Measurements from ENCODE around the gene PRR9. TPM values are rescaled to one million over a fixed set of nuclear protein-coding genes. Genes with fewer than 3 reads are reported as not detected.

PRR9 gene
- 1.3 and 2.0 TPM in 2 replicates for total RNA-seq (2014; rRNA removed; shearing (Covaris generic))
- polyA plus RNA-seq (2015; cell fraction: cytosol; rRNA removed), result 0.33 and 0.41 TPM in 2 replicates
- 0.27 TPM in 1 of 2 replicates, not detected in the other for polyA plus RNA-seq (2015; cell fraction: nucleus; rRNA removed)

- peak; percentile 73 for DNase-seq (ENCODE audit: low read depth)
Observed at GRCh38 chr1:153217212-153217611, at the start of gene PRR9. PRR9 (plus strand) TSS chr1:153217584; CDS start chr1:153218145, 561 bp downstream.

- DNase-seq (ENCODE audit: low read depth), result no peak
Observed at GRCh38 chr1:153168686-153169085, 48.7 kb upstream of the PRR9 start.

GRCh38 chr1:153174624-153175023 is 42.8 kb upstream of the PRR9 start:
- no peak for DNase-seq (ENCODE audit: low read depth)

- DNase-seq (ENCODE audit: low read depth), result no peak
Observed at GRCh38 chr1:153178922-153179321, 38.5 kb upstream of the PRR9 start.

GRCh38 chr1:153180556-153180955 is 36.8 kb upstream of the PRR9 start:
- no peak for DNase-seq (ENCODE audit: low read depth)

- peak; percentile 54 for DNase-seq (ENCODE audit: low read depth)
Observed at GRCh38 chr1:153188301-153188700, 29.1 kb upstream of the PRR9 start.

- no peak for DNase-seq (ENCODE audit: low read depth)
Observed at GRCh38 chr1:153190373-153190772, 27.0 kb upstream of the PRR9 start.

- no peak for DNase-seq (ENCODE audit: low read depth)
Observed at GRCh38 chr1:153192697-153193096, 24.7 kb upstream of the PRR9 start.

GRCh38 chr1:153194331-153195050 is 22.9 kb upstream of the PRR9 start:
- no peak for DNase-seq (ENCODE audit: low read depth)

- no peak for DNase-seq (ENCODE audit: low read depth)
Observed at GRCh38 chr1:153195216-153195615, 22.2 kb upstream of the PRR9 start.

- DNase-seq (ENCODE audit: low read depth), result no peak
Observed at GRCh38 chr1:153202006-153202405, 15.4 kb upstream of the PRR9 start.

- no peak for DNase-seq (ENCODE audit: low read depth)
Observed at GRCh38 chr1:153203130-153203529, 14.3 kb upstream of the PRR9 start, which contains the start of gene LELP1. LELP1 (plus strand) TSS chr1:153203430; CDS start chr1:153204708, 1,278 bp downstream.

- no peak for DNase-seq (ENCODE audit: low read depth)
Observed at GRCh38 chr1:153206631-153207030, 10.8 kb upstream of the PRR9 start.

GRCh38 chr1:153210206-153210605 is 7.2 kb upstream of the PRR9 start:
- DNase-seq (ENCODE audit: low read depth), result no peak

GRCh38 chr1:153212201-153212600 is 5.2 kb upstream of the PRR9 start:
- DNase-seq (ENCODE audit: low read depth), result no peak

- DNase-seq (ENCODE audit: low read depth), result no peak
Observed at GRCh38 chr1:153213519-153213918, 3.9 kb upstream of the PRR9 start.

- no peak for DNase-seq (ENCODE audit: low read depth)
Observed at GRCh38 chr1:153217744-153218416, 496 bp downstream of the PRR9 start.

GRCh38 chr1:153220606-153221303 is 3.4 kb downstream of the PRR9 start:
- no peak for DNase-seq (ENCODE audit: low read depth)

GRCh38 chr1:153223040-153223891 is 5.9 kb downstream of the PRR9 start:
- peak; percentile 74 for DNase-seq (ENCODE audit: low read depth)

- DNase-seq (ENCODE audit: low read depth), result no peak
Observed at GRCh38 chr1:153227810-153228209, 10.4 kb downstream of the PRR9 start.

- no peak for DNase-seq (ENCODE audit: low read depth)
Observed at GRCh38 chr1:153228491-153228890, 11.1 kb downstream of the PRR9 start.

All from HT1080 (cell line).